HepG2 (cell line): Measurements from ENCODE around the gene TRIAP1. TPM values are rescaled to one million over a fixed set of nuclear protein-coding genes. Genes with fewer than 3 reads are reported as not detected.

Experiments used
- ATAC-seq: fragments of 200-7000 bp; cut with Tn5 transposase; 3 replicates; pipeline ENCODE4 v1.9.1; 2020; ENCODE audit warnings: mild to moderate bottlenecking, moderate library complexity
- BruUV-seq: library from RNA; stranded (reverse); fragments of 400-500 nt; replicated peaks from 2 replicates; lab custom pipeline; 2021; lab: Mats Ljungman, UMichigan
- CTCF ChIA-PET: fragments of 300-600 bp; formaldehyde crosslinking; extraction: SDS; loops from one replicate; lab custom pipeline; 2021; ENCODE audit warnings: low total read pairs, inconsistent platforms, low intra/inter-chr PET ratio; lab: Yijun Ruan, JAX
- POLR2A ChIA-PET: fragments of 350-600 bp; sonication (Branson Sonifier 250); formaldehyde crosslinking; loops from one replicate; lab custom pipeline; 2020; ENCODE audit warnings: antibody characterized with exemption, inconsistent platforms; lab: Yijun Ruan, JAX
- DNase-seq: peaks from one replicate; pipeline ENCODE4 v3.0.0-alpha.2; 2015; ENCODE audit warnings: low spot score
- FAIRE-seq: peaks from 3 replicates; lab custom pipeline; 2011; peaks lifted over from hg19 to GRCh38; lab: Jason Lieb, UNC
- H2AFZ ChIP-seq: one replicate; pipeline ENCODE4 v1.6.1; 2011; ENCODE audit warnings: low read length, inconsistent platforms
- H3K27ac ChIP-seq: fragments of 300-600 bp; 3 replicates; pipeline ENCODE4 v1.8.0; 2011; ENCODE audit warnings: mixed run types, mild to moderate bottlenecking, mixed read lengths, low read length, inconsistent platforms; ENCODE audit not compliant: insufficient read depth; ENCODE audit errors: extremely low read length
- H3K27me3 ChIP-seq, 2 experiments: fragments of 200-600 bp in 1 of 2; 2 replicates in 1 of 2; 3 replicates in 1 of 2; pipeline versions ENCODE4 v1.6.0 to v1.8.0; 2011; ENCODE audit warnings: low read length in 2 of 2, mild to moderate bottlenecking in 2 of 2, moderate library complexity in 2 of 2, inconsistent platforms in 1 of 2; ENCODE audit not compliant: insufficient read depth in 2 of 2, control insufficient read depth in 1 of 2
- H3K36me3 ChIP-seq, 2 experiments: fragments of 200-600 bp in 1 of 2; replicated peaks in 1 of 2; 2 replicates in 1 of 2; 3 replicates in 1 of 2; pipeline versions ENCODE4 v1.5.1 to v1.8.0; 2011; ENCODE audit warnings: low read length in 2 of 2, inconsistent platforms in 1 of 2; ENCODE audit not compliant: insufficient read depth in 2 of 2, control insufficient read depth in 1 of 2
- H3K4me1 ChIP-seq: 2 replicates; pipeline ENCODE4 v1.5.1; 2012; ENCODE audit warnings: low read length, inconsistent platforms; ENCODE audit not compliant: insufficient read depth
- H3K4me2 ChIP-seq: 2 replicates; pipeline ENCODE4 v1.6.0; 2011; ENCODE audit warnings: low read depth, low read length, inconsistent platforms
- H3K4me3 ChIP-seq, 3 experiments: fragments of 200-600 bp in 1 of 3; sonication (generic), shearing (Covaris generic) in 1 of 3; replicated peaks in 1 of 3; 2 replicates each; pipeline ENCODE4 v1.5.1; 2011 to 2016; ENCODE audit warnings: low read length in 3 of 3, inconsistent platforms in 2 of 3, low read depth in 2 of 3, mild to moderate bottlenecking in 2 of 3, control low read depth in 1 of 3, mixed read lengths in 1 of 3; ENCODE audit not compliant: insufficient read depth in 1 of 3
- H3K79me2 ChIP-seq: one replicate; pipeline ENCODE4 v1.6.1; 2011; ENCODE audit warnings: low read length, inconsistent platforms; ENCODE audit not compliant: insufficient read depth
- H3K9ac ChIP-seq: 2 replicates; pipeline ENCODE4 v1.6.0; 2011; ENCODE audit warnings: mild to moderate bottlenecking, low read depth, low read length, inconsistent platforms; ENCODE audit not compliant: insufficient read depth
- H3K9me3 ChIP-seq: 2 replicates; pipeline ENCODE4 v1.5.1; 2012; ENCODE audit warnings: mild to moderate bottlenecking, low read length
- H4K20me1 ChIP-seq: 2 replicates; pipeline ENCODE4 v1.6.0; 2011; ENCODE audit warnings: inconsistent platforms, mild to moderate bottlenecking, low read length, moderate library complexity; ENCODE audit not compliant: insufficient read depth
- WGBS: methylation state at CpG from one replicate; pipeline ENCODE4 v1.1.6; 2017; ENCODE audit warnings: low lambda C conversion rate; 5-methylcytosine and 5-hydroxymethylcytosine counted together
- in situ Hi-C: cut with HindIII; loops from 2 replicates; pipeline ENCODE4 v1.10.0; 2017; ENCODE audit warnings: low pct_unique_long_range_greater_than_20kb; ENCODE audit not compliant: extremely low pct_ligation_motif_present
- intact Hi-C: fragments of 100-400 bp; cut with micrococcal nuclease; formaldehyde crosslinking; loops from one replicate; pipeline ENCODE4 v1.10.0; 2022; ENCODE audit not compliant: unreplicated experiment
- polyA plus RNA-seq, 8 experiments: library from polyadenylated mRNA; depleted of rRNA in 3 of 8; stranded (reverse) in 7 of 8; unstranded in 1 of 8; fragments of >200 nt; fragmentation: Illumina TruSeq in 4 of 8; extraction: Trizol in 4 of 8; gene quantifications; 2 replicates each; pipeline versions ENCODE4 v1.2.1 to v1.2.3, GENCODE V29; 2011 to 2016; ENCODE audit warnings: low read depth in 4 of 8, missing spikeins in 1 of 8, mixed read lengths in 1 of 8; ENCODE audit not compliant: insufficient read depth in 1 of 8
- total RNA-seq, 5 experiments: library from RNA; depleted of rRNA; stranded (reverse); fragments of >200 nt; fragmentation: Illumina TruSeq; extraction: Trizol; gene quantifications; 2 replicates each; pipeline ENCODE4 v1.2.3, GENCODE V29; 2016; ENCODE audit warnings: low read depth in 1 of 5
- TF ChIP-seq, protein P1 (sequence below): sonication (generic); formaldehyde crosslinking; IDR thresholded peaks from 2 replicates; pipeline ENCODE4 v1.9.0; 2021; ENCODE audit warnings: missing genetic modification reagents, mild to moderate bottlenecking, borderline replicate concordance
- TF ChIP-seq, protein P2 (sequence below): sonication (generic); formaldehyde crosslinking; IDR thresholded peaks from 2 replicates; pipeline ENCODE4 v1.8.1; 2022; ENCODE audit warnings: low read depth, mild to moderate bottlenecking, missing genetic modification reagents

The TRIAP1 gene
- total and polyA plus RNA-seq, 2 of the 13 experiments (the other 11 are each of a cell fraction or from before 2014, with no cell fraction given): 55.0 to 117 TPM

DNA sequence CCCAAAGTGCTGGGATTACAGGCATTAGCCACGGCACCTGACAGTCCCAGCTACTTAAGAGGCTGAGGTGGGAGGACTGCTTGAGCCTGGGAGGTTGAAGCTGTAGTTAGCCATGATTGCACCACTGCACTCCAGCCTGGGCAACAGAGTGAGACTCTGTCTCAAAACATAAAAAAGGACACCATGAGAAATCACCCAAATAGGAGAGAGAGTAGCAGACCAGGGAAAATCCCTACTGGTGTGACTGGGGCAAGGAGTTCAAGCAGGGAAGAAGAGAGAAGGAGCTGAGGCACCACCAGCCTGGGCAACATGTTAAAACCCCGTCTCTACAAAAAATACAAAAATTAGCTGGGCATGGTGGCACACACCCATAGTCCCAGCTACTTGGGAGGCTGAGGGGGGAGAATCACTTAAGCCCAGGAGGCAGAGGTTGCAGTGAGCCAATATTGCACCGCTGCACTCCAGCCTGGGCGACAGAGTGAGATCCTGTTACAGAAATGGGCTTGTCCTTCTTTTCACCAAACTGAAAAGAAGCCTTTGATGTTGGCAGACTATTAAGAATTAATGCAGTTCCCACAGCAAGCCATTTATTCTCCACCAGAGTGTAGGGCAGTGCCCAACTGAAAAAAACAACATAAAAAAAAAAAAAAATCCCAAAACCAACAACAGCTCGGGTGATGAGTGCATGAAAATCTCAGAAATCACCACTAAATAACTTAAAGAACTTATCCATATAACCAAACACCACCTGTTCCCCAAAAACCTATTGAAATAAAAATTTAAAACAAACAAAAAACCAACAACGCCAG lies 27.8 kb upstream of the TRIAP1 start:
- WGBS: 93% methylated on average over 6 of the region's 6 CpGs
- CTCF ChIA-PET: no interaction called here

More for the DNA sequence above, 27.8 kb upstream of the TRIAP1 start:
- no peak overlapping the region for H3K9ac ChIP-seq
- no peaks in the 10 kb centered on the region for H3K36me3 ChIP-seq
- no TSS peak for BruUV-seq
- no peak for FAIRE-seq
- DNase-seq: no peak
- intact Hi-C loops: no loop called here
- no peaks in the 10 kb centered on the region for H4K20me1 ChIP-seq
- H3K79me2 ChIP-seq: peaks cover 8% of the 10 kb centered on the region
- H3K4me2 ChIP-seq: no peak overlapping the region
- no peaks in the 10 kb centered on the region; a peak in 1 of 5 replicates for H3K27me3 ChIP-seq
- H2AFZ ChIP-seq: no peak overlapping the region
- H3K9me3 ChIP-seq: no peaks in the 10 kb centered on the region
- H3K4me1 ChIP-seq: peaks cover 40% of the 10 kb centered on the region
- H3K27ac ChIP-seq: no peak overlapping the region
- POLR2A ChIA-PET: interaction anchor here (1.1 to 1.2 kb wide), 2 partner anchors 22 to 158 kb away, joined by 4 to 6 read pairs; partner anchors contain the start of gene DYNLL1
- TF ChIP-seq, protein P1, sequence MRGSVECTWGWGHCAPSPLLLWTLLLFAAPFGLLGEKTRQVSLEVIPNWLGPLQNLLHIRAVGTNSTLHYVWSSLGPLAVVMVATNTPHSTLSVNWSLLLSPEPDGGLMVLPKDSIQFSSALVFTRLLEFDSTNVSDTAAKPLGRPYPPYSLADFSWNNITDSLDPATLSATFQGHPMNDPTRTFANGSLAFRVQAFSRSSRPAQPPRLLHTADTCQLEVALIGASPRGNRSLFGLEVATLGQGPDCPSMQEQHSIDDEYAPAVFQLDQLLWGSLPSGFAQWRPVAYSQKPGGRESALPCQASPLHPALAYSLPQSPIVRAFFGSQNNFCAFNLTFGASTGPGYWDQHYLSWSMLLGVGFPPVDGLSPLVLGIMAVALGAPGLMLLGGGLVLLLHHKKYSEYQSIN: no peak
- TF ChIP-seq, protein P2, sequence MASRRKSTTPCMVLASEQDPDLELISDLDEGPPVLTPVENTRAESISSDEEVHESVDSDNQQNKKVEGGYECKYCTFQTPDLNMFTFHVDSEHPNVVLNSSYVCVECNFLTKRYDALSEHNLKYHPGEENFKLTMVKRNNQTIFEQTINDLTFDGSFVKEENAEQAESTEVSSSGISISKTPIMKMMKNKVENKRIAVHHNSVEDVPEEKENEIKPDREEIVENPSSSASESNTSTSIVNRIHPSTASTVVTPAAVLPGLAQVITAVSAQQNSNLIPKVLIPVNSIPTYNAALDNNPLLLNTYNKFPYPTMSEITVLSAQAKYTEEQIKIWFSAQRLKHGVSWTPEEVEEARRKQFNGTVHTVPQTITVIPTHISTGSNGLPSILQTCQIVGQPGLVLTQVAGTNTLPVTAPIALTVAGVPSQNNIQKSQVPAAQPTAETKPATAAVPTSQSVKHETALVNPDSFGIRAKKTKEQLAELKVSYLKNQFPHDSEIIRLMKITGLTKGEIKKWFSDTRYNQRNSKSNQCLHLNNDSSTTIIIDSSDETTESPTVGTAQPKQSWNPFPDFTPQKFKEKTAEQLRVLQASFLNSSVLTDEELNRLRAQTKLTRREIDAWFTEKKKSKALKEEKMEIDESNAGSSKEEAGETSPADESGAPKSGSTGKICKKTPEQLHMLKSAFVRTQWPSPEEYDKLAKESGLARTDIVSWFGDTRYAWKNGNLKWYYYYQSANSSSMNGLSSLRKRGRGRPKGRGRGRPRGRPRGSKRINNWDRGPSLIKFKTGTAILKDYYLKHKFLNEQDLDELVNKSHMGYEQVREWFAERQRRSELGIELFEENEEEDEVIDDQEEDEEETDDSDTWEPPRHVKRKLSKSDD: no peak
- H3K4me3 ChIP-seq: no peak overlapping the region
- in situ Hi-C loops: no loop called here
- no peak for ATAC-seq
